IPS DF 4.7 (cell line): ENCODE results near the gene CTXN2.
A peak's percentile ranks its signal among the peaks of the same experiment; 100 is the strongest.

Experiments
- DNase-seq: peaks from one replicate; pipeline ENCODE4 v3.0.0-alpha.2; 2013; ENCODE audit warnings: low spot score; ENCODE audit errors: extremely low read depth

Gene CTXN2

DNA sequence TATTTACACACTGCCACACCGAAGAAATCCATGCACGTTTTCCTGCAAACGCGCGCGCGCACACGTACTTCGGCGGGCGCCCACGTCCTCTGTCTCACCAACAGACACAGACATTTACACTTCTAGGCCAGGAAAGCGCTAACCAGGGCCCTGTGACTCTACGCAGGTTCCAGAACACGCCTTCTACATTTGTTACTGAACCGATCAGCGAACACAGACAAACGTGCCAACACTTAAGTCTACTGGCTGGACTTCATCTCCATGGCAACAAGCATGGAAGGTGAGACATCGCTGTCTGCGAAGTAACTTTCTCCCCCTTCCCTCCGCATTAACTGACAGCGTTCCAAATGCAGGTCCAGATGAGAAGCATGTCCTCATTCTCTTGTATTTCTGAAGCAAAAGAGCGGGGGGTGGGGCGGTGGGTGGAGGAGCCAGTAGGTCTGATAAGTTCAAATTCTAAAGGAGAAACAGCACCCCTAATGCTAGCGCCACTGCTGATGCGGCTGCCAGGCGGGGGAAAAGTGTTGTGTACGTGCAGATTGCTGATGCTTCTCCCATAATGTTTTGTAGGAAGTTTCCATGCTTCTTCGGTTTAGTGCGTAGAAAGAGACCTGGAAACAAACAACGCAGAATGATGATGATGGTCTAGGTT is at the start of gene CTXN2:
Gene CTXN2, plus strand, starts transcription at position 92 of the 652 bp plus-strand sequence. CDS start 9,636 bp downstream, outside the sequence.
- DNase-seq = no peak

DNA sequence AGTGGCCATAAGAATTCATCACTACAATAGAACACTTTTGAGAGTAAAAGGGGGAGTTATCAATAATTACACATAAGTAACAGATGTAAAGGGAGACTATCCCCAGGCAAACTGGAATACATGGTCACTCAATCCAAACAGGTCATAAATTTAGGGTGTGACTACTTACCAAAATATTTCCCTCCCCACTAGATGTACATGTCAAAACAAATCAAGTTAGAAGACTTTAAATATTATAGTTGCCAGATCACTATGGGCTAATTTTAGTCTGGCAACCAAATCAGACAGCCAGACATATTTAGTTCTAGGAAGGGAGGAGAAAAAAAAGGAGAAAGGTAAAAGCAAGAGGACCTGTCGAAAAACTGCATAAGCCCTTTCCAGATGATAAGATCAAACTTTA is 47.6 kb upstream of the CTXN2 start:
- no peak for DNase-seq

DNA sequence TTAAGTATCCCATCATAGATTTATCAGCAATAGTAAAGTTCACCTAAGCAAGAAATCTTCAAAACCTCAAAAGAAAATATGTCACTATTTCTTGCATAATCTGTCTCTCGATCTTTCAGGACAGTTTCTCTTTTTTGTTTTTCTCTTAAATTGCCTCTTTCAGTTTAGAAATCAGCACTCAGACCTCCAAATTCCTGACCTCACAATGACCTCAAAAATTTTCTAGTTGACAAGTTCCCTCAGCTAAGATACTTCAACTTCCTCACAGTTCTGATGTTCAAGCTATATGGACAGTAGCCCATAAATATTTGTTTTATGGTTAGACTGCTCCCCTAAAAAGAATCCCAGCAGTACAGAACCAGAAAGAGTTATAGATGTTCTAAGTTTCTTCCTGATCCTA is 46.6 kb upstream of the CTXN2 start:
- no peak for DNase-seq

DNA sequence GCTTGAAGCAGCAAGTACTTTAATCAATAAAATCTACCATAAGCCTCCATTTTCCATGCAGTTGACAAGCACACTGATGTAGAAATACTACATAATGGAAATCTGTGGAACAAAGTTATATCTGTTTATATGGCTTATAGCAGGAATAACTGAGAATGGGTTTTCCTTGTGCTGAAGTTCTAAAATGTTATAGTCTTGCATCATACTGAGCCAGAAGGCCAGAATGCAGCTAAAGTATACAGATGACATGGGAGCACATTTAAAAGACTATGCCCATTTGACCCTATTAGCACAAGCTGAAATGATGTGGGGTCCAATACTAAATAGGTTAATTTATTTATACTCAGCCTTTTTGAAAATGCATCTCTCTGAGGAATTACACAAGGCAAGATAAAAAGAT is 45.5 kb upstream of the CTXN2 start:
- no peak for DNase-seq

DNA sequence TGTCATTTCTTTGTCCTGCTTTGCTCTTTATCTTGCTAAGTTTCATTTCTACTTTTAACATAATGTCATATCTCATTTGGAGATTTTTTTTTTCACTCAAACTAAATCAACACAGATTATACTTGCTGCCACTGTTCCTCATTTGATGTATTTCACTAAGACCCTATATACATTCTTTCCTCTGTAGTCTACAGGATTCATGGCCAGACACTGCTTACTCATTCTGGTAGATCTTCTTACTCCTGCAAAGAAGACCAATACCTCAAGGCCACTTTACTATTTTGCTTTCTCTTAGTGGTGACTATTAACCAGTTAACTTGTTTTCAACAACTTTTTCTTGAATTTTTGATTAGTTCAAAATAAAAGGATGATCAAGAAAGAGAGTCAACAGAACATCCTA is 44.1 kb upstream of the CTXN2 start:
- DNase-seq = no peak

DNA sequence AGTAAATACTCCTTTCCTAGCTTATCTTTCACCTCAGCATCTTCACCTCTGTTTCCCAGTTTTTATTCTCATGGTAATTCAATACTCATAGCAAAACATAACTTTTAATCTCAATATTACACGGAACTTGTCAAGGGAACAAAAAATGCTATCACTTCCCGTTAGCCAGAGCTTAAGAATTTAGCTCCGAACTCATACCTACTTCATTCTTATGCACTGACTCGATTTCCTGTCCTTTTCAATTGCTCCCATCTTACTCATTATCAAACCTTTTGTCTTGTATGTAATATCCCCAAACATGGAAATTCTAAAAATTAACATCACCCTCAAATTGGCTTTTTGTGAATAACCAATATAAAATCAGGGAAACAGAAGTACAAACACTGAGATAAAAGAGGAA is 41.6 kb upstream of the CTXN2 start:
- no peak for DNase-seq

DNA sequence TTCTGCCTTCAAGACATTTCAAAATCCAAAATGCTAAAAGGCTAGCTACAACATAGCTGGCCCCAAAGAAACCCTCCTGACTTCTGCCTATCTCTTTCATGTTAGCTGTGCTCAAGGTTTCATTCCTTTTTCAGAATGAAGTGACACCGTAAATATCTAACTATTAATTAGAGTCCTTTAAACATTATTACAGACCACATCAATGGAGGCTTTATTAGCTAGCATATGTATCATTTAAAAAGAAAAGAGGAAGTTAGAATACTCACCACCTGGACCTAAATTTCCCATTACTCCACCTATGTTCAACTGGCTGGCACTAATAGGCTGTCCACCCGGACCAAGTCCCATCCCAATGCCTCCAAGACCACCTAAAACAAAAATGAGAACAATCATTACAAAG is 37.9 kb upstream of the CTXN2 start:
- no peak for DNase-seq

DNA sequence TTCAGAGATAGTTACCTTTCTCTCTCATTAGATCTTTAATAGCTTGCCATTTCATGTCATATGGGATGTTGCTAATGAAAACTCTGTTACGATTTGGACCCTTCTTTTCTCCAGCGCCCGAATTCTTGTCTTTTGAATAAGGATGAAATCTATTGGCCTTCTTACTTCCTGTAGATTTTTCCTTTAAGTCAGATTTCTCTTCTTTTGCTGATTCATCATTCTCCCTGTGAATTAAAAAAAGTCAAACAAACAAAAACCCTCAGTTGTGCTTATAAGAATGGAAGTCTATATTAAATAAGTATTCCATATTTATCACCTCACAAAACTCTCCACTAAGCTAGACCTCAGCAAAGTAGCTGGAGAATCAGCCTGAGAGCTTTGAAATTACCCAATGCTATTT is 22.8 kb upstream of the CTXN2 start:
- DNase-seq = no peak

DNA sequence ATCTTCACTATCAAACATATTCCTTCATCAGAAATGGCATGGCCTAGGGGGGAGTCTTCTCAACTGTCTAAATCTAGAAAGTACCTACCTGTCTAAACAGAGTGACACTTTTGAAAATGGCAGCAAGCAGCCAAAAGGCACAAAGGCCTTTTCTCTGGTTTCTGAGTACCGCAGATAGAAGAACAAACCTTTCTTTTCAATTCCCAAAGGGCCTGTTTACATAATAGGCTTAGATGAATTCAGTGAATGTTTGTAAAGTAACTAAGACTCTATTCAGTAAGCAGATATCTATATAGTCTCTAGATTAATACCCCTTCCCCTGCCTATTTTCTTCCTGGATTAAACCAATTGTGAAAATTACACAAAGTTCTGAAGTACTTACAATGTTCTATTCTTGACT is 20.5 kb upstream of the CTXN2 start:
- DNase-seq = no peak

DNA sequence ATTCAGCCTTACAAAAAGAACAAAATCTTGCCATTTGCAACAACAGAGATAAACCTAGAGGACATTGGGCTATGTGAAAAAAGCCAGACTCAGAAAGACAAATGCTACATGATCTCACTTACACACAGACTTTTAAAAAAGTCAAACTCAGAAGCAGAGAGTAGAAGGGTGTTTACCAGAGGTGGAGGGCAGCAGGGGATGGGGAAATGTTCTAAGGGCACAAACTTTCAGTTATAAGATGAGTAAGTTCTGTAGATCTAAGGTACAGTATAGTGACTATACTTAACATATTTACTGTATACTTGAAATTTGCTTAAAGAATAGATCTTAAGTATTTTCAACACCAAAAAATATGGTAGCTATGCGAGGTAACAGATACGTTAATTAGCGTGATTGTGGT is 16.3 kb upstream of the CTXN2 start:
- DNase-seq = no peak

DNA sequence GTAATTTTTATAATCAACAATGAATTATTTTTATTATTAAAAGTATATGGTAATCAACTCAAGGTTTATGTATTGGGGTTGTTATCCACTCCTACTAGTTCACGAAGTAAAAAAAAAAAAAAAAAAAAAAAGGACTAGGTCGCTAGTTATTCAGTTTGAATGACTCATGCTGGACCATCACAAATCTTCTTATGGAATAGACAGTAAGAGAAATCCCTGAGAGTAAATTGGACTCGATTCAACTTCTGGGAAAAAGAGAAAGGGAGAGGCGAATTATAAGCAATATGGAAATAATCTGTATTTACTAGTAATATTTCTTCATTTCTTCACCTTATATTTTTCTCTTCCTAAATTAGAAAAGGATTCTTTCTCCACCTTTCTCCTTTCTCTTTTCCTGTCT is 15.4 kb upstream of the CTXN2 start:
- no peak for DNase-seq

DNA sequence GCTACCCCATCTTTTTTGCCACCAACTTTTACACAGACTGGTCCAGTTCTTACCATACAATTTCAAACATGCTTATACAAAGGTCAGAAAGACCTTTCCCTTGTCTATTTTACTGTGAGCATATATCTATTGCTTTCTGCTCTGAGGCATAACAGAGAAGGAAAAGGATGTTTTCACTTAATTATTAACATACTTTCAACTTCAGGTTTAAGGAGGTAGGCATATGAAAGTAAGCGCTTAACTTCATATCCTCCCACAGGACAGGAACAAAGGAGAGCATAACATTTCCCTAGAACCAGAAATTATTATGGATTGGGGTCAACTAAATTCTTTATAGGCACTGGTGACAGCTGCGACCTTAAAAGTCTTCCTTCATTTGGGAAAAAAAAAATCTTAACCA is 14.5 kb upstream of the CTXN2 start:
- DNase-seq = no peak

DNA sequence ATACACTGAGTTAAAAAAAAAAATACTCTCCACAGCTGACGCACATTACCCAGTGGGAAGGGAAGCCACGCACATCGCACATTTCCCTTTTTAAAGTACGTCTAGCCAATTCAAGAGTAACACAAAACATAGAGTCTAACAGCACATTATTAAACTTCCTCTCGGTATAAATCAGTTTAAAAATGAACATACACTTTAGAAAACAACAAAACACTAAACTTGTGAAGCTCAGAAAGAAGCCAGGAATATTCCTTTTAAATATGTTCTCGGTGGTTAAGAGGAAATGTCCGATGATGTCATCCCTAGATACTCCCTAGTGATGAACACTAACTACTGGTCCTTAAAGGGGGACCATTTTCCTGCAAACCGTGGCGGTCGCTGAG is 14.1 kb upstream of the CTXN2 start:
- DNase-seq = no peak

DNA sequence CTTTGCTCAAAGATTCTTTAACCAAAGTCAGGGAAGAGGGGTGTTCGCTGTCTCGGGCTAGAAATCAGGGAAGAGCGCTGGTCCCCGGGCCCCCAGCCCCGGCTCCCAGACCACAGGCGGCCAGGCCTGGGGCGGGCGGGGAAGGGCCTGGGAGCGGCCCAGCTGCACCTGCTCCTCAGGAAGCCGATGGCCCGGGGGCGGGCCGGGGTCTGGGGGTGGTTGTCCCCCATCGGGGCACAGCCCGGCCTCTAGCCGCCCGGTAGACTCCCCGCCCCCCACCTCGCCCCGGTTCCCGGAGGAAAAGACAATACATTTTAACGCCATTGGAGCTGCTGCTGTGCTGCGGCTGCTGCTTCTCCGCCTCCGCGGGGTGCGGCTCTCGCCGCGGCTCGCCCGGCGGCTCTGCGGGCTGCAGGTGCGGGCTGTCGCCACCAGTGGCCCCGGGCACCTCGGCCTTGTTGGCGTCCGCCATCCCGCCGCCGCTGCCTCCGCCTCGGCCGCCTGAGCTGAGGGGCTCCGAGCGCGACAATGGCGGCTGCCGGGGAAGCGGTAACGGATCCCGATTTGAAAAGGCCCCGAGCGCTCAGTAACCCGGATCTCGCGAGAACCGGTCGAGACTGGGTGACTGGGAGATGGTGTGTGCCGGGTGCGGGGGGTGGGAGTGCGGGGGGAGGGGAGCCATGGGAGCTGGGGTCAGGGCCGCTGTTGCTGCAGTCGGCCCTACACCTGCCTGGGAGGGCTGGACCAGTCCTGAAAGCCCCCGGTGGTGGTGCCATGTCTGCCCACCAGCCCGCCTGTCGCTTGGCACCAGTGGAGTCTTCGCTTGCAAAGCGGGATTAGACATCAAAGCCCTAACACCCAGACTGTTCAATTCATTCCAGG is 13.5 kb upstream of the CTXN2 start, which contains the start of gene MYEF2:
Gene MYEF2, minus strand, starts transcription at position 530 of the 882 bp plus-strand sequence. Its CDS starts 58 bp downstream, at position 472.
- DNase-seq = peak; percentile 53

DNA sequence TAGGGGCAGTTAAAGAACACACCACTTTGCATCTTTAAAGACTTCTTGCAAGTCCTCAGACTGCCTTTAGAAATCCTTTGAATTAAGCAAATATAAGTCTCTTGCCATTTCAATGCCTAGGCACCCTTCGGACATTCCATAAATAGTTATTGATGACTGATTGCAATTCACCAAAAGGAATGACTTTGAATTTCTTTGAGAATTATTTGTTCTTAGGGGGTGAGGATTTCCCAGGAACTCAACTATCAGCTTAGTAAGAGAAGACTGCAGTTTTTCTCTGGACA is 12.9 kb upstream of the CTXN2 start:
- no peak for DNase-seq

DNA sequence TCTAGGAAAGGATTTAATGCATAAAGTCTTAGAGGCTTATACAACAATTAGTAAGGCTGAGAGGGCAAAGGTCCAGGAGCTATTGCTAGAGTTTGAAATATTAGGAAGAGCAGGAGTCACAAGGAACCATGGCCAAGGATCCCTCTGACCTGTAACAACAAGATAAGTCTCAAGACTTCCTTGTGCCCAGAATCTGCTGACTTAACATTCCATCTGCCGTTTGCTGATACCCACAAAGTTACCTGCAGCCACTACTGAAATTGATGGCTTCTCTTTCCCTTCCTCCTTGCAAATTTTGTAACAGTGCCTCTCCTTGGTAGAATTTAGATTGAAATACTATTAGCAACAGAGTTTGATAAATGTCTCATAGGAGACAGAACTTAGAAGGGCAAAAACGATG is 8.7 kb upstream of the CTXN2 start:
- no peak for DNase-seq

DNA sequence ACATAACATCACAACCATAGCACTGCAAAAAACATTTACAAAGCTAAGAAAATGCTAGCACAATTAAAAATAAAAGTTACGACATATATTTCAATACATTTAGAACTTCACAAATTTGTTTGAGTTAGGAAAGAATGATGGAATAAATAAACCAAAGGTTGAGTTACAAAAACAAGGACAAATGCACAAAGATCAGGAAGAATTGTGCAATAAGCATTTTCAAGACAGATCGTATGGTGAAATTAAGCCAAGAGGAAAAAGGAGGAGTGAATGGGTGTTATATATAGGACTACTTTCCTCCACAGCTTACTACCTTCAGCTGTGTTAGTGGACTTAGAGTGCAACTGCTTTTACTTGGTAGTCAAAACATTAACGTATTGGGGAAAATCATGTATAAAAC is 5.9 kb upstream of the CTXN2 start:
- no peak for DNase-seq

DNA sequence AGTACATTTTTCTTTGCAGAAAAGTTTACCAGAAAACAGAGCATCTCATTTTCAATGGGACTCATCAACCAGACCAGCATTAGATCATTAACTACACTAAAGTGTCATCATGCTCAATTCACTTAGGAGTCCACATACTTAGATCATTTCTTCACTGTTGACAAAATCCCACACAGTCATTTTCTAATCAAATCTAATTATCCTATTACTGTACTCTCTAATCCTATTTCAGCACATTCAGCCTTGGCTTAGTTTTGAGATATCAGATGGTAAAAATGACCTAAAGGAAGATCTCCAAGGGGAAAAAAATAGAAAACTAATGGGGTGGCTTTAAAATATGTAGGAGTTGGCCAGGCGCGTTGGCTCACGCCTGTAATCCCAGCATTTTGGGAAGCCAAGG is 5.2 kb upstream of the CTXN2 start:
- no peak for DNase-seq

DNA sequence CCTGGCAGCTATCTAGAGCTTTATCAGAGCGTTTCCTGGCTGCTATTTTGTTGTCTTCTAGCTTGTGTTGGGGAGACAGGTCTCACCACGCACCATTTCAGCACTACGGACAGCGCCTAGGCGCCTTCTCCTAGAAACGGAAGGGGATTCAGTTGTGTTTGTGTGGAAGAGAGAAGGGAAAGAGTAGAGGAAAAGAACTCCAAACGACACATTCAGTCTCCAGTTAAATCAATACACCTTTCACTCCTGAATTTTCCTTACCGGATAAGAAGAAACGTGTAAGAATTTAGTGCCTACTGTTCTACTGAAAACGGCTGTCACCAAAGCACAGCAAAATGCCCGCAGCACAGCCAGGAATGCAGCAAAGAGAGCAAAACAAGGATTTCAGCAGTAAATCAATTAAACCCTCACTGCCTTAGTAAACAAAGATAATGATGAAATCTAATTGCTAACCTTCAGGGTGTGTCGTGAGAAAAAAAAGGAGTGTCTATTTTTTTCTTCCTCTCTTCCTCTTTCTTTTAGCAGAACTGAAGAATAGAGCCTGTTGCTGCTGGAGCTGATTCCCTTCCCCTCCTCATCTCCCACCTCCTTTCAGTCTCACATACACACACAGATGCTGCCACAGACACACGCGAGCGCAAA is 412 bp upstream of the CTXN2 start:
- DNase-seq = peak; percentile 58

DNA sequence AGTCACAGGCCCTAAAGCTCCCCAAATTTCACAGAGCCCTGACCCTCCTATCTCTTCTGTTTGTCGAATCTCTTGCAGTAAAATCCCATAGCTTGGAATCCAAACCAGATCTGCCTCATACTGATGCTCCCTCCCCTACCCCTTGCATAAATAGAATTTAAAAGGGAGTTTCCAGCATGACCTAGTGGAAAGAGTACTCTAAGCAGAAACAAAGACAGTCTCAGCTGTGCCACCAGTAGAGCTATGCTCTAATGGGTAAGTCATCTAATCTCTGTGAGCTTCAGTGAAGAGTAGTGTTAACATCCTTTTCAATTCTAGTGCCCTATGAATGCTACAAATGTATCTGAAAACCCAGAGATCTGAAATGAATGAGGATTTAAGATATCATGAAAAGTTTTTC is 10.6 kb downstream of the CTXN2 start:
- DNase-seq = no peak

DNA sequence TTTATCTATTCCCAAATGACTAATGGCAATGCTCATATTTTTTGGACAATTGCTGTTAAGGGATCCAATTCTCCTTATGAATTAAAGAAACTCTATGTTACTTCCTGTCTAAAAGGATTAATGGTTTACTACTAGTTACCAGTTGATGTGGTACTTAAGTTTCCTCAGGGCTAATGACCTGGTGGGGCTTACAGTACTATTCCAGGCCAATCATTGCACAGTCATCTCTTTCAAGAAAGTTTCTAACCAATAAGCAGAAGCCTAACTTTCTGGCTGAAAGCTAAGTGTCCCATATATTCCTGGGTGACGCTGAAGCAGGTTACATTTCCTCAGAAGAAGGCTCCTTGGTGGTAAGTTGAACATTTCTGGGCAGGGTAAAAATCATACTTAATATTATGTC is 14.5 kb downstream of the CTXN2 start, which contains the start of gene SLC12A1:
Gene SLC12A1, plus strand, starts transcription at position 322 of the 400 bp plus-strand sequence. CDS start 1,418 bp downstream, outside the sequence.
- no peak for DNase-seq

DNA sequence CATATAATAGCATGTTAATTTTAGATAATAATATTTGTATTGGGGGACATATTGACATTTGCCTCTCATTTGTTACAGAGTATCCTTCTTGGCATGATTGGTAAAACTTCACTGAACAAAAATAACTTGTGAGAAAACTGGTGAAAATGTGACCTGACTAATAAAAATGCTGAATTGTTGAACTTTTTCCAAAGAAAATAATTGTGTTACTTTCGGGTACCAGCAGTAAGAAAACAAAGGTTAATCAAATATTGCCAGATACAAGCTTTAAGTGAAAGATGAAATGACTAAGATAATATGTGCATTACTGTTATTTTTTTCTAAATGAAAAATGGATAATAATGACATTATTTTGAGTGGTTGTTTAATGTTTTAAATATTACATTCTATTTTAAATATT is 29.8 kb downstream of the CTXN2 start:
- DNase-seq = no peak
